Neural cell (in vitro differentiated cells): Measurements from ENCODE around the gene NDUFV1. TPM values are rescaled to one million over a fixed set of nuclear protein-coding genes. Genes with fewer than 3 reads are reported as not detected.

Experiments used
- H2AFZ ChIP-seq: fragments of 200-600, 300-800 bp; sonication (generic), shearing (Covaris generic); 2 replicates; pipeline ENCODE4 v1.6.0; 2014; ENCODE audit warnings: low read depth, mild to moderate bottlenecking, antibody characterized with exemption, low read length, moderate library complexity
- H3F3A ChIP-seq: fragments of 200-600 bp; shearing (Covaris generic); 2 replicates; pipeline ENCODE4 v1.6.1; 2016; ENCODE audit warnings: mild to moderate bottlenecking, moderate library complexity, mixed read lengths, antibody characterized with exemption, low read length; ENCODE audit not compliant: insufficient read depth, poor library complexity, severe bottlenecking
- H3K27ac ChIP-seq: fragments of 200-600, 300-800 bp; sonication (generic), shearing (Covaris generic); 2 replicates; pipeline ENCODE4 v1.5.1; 2014; ENCODE audit warnings: mild to moderate bottlenecking, low read length, moderate library complexity
- H3K27me3 ChIP-seq: fragments of 300-800, 200-600 bp; sonication (generic), shearing (Covaris generic); 2 replicates; pipeline ENCODE4 v1.6.0; 2014; ENCODE audit warnings: mild to moderate bottlenecking, low read depth, low read length, moderate library complexity; ENCODE audit not compliant: insufficient read depth
- H3K36me3 ChIP-seq: fragments of 300-800, 200-600 bp; sonication (generic), shearing (Covaris generic); 2 replicates; pipeline ENCODE4 v1.5.1; 2014; ENCODE audit warnings: mild to moderate bottlenecking, antibody characterized with exemption, low read length, moderate library complexity; ENCODE audit not compliant: insufficient read depth
- H3K4me2 ChIP-seq: fragments of 300-800, 200-600 bp; sonication (generic), shearing (Covaris generic); 2 replicates; pipeline ENCODE4 v1.6.0; 2014; ENCODE audit warnings: mild to moderate bottlenecking, low read length
- H3K4me3 ChIP-seq: fragments of 300-800, 200-600 bp; sonication (generic), shearing (Covaris generic); 2 replicates; pipeline ENCODE4 v1.5.1; 2014; ENCODE audit warnings: mild to moderate bottlenecking, low read length, moderate library complexity
- H3K79me2 ChIP-seq: fragments of 200-600 bp; shearing (Covaris generic); replicated peaks from 2 replicates; pipeline ENCODE4 v1.6.0; 2014; ENCODE audit warnings: mild to moderate bottlenecking, low read length, moderate library complexity; ENCODE audit not compliant: insufficient read depth
- H3K9ac ChIP-seq: fragments of 300-800, 200-600 bp; sonication (generic), shearing (Covaris generic); 2 replicates; pipeline ENCODE4 v1.6.1; 2016; ENCODE audit warnings: mild to moderate bottlenecking, low read length, mixed read lengths
- H3K9me2 ChIP-seq: fragments of 200-600 bp; shearing (Covaris generic); 2 replicates; pipeline ENCODE4 v1.6.1; 2016; ENCODE audit warnings: mild to moderate bottlenecking, low read length, mixed read lengths; ENCODE audit not compliant: insufficient read depth
- H3K9me3 ChIP-seq: fragments of 200-600, 300-800 bp; sonication (generic), shearing (Covaris generic); 2 replicates; pipeline ENCODE4 v1.6.1; 2016; ENCODE audit warnings: mild to moderate bottlenecking, mixed run types, low read length, moderate library complexity, mixed read lengths
- H4K20me1 ChIP-seq: fragments of 200-600 bp; shearing (Covaris generic); 2 replicates; pipeline ENCODE4 v1.6.1; 2016; ENCODE audit warnings: mild to moderate bottlenecking, mixed run types; ENCODE audit not compliant: insufficient read depth
- EP300 ChIP-seq: fragments of 450-650 bp; conservative IDR thresholded peaks from 2 replicates; pipeline ENCODE4 v1.6.1; 2014; ENCODE audit warnings: antibody characterized with exemption, mild to moderate bottlenecking, moderate library complexity; ENCODE audit not compliant: poor library complexity, severe bottlenecking
- EZH2 ChIP-seq: fragments of 200-600, 300-800 bp; shearing (Covaris generic), sonication (generic); IDR thresholded peaks from 2 replicates; pipeline ENCODE4 v1.6.1; 2014; ENCODE audit warnings: antibody characterized with exemption, low read length, borderline replicate concordance, mild to moderate bottlenecking; ENCODE audit not compliant: insufficient read depth, poor library complexity, severe bottlenecking
- MXI1 ChIP-seq: fragments of 450-650 bp; conservative IDR thresholded peaks from 2 replicates; pipeline ENCODE4 v1.6.1; 2014; ENCODE audit warnings: antibody characterized with exemption, mild to moderate bottlenecking; ENCODE audit not compliant: poor library complexity, severe bottlenecking
- POLR2AphosphoS5 ChIP-seq: IDR thresholded peaks from 2 replicates; pipeline ENCODE4 v1.6.1; 2012
- RAD21 ChIP-seq: fragments of 450-650 bp; conservative IDR thresholded peaks from 2 replicates; pipeline ENCODE4 v1.6.1; 2014; ENCODE audit warnings: antibody characterized with exemption, mild to moderate bottlenecking, moderate library complexity
- SMC3 ChIP-seq: fragments of 450-650 bp; conservative IDR thresholded peaks from 2 replicates; pipeline ENCODE4 v1.6.1; 2014; ENCODE audit warnings: antibody characterized with exemption, mild to moderate bottlenecking, moderate library complexity; ENCODE audit not compliant: poor library complexity
- TAF1 ChIP-seq: IDR thresholded peaks from 2 replicates; pipeline ENCODE4 v1.6.1; 2012; ENCODE audit warnings: low read depth
- polyA plus RNA-seq: library from polyadenylated mRNA; depleted of rRNA; stranded (reverse); fragments of >200 nt; gene quantifications from 2 replicates; pipeline ENCODE4 v1.2.3, GENCODE V29; 2014
- TF ChIP-seq, protein P1 (sequence below): IDR thresholded peaks from 2 replicates; pipeline ENCODE4 v1.6.1; 2012; ENCODE audit warnings: borderline replicate concordance
- TF ChIP-seq, protein P2 (sequence below): fragments of 450-650 bp; IDR thresholded peaks from 2 replicates; pipeline ENCODE4 v1.5.1; 2014; ENCODE audit warnings: antibody characterized with exemption, mild to moderate bottlenecking, moderate library complexity; ENCODE audit not compliant: poor library complexity, severe bottlenecking

The NDUFV1 gene
- polyA plus RNA-seq, 1 donor from 2014 or later = 393 TPM

DNA sequence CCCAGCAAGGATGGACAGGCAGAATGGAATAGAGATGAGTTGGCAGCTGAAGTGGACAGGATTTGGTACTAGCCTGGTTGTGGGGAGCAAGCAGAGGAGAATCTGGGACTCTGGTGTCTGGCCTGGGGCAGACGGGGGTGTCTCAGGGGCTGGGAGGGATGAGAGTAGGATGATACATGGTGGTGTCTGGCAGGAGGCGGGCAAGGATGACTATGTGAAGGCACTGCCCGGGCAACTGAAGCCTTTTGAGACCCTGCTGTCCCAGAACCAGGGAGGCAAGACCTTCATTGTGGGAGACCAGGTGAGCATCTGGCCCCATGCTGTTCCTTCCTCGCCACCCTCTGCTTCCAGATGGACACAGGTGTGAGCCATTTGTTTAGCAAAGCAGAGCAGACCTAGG is 20.8 kb upstream of the NDUFV1 start:
- Histone ChIP-seq H3K4me3 (no peak overlapping the region), H3K79me2 (no peaks in the 10 kb centered on the region), H3K27ac (no peak overlapping the region), H2AFZ (no peak overlapping the region), H4K20me1 (no peaks in the 10 kb centered on the region), H3K9ac (no peak overlapping the region), H3K4me2 (no peak overlapping the region), H3K27me3 (no peaks in the 10 kb centered on the region), H3K36me3 (no peaks in the 10 kb centered on the region), H3K9me2 (no peaks in the 10 kb centered on the region), H3K9me3 (no peaks in the 10 kb centered on the region), H3F3A (no peaks in the 10 kb centered on the region)
- TF ChIP-seq, protein P1, sequence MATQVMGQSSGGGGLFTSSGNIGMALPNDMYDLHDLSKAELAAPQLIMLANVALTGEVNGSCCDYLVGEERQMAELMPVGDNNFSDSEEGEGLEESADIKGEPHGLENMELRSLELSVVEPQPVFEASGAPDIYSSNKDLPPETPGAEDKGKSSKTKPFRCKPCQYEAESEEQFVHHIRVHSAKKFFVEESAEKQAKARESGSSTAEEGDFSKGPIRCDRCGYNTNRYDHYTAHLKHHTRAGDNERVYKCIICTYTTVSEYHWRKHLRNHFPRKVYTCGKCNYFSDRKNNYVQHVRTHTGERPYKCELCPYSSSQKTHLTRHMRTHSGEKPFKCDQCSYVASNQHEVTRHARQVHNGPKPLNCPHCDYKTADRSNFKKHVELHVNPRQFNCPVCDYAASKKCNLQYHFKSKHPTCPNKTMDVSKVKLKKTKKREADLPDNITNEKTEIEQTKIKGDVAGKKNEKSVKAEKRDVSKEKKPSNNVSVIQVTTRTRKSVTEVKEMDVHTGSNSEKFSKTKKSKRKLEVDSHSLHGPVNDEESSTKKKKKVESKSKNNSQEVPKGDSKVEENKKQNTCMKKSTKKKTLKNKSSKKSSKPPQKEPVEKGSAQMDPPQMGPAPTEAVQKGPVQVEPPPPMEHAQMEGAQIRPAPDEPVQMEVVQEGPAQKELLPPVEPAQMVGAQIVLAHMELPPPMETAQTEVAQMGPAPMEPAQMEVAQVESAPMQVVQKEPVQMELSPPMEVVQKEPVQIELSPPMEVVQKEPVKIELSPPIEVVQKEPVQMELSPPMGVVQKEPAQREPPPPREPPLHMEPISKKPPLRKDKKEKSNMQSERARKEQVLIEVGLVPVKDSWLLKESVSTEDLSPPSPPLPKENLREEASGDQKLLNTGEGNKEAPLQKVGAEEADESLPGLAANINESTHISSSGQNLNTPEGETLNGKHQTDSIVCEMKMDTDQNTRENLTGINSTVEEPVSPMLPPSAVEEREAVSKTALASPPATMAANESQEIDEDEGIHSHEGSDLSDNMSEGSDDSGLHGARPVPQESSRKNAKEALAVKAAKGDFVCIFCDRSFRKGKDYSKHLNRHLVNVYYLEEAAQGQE = no peak
- TF ChIP-seq RAD21 (no peak), TAF1 (no peak), EZH2 (no peak), EP300 (no peak), POLR2AphosphoS5 (no peak)
- TF ChIP-seq, protein P2, sequence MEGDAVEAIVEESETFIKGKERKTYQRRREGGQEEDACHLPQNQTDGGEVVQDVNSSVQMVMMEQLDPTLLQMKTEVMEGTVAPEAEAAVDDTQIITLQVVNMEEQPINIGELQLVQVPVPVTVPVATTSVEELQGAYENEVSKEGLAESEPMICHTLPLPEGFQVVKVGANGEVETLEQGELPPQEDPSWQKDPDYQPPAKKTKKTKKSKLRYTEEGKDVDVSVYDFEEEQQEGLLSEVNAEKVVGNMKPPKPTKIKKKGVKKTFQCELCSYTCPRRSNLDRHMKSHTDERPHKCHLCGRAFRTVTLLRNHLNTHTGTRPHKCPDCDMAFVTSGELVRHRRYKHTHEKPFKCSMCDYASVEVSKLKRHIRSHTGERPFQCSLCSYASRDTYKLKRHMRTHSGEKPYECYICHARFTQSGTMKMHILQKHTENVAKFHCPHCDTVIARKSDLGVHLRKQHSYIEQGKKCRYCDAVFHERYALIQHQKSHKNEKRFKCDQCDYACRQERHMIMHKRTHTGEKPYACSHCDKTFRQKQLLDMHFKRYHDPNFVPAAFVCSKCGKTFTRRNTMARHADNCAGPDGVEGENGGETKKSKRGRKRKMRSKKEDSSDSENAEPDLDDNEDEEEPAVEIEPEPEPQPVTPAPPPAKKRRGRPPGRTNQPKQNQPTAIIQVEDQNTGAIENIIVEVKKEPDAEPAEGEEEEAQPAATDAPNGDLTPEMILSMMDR = no peak

DNA sequence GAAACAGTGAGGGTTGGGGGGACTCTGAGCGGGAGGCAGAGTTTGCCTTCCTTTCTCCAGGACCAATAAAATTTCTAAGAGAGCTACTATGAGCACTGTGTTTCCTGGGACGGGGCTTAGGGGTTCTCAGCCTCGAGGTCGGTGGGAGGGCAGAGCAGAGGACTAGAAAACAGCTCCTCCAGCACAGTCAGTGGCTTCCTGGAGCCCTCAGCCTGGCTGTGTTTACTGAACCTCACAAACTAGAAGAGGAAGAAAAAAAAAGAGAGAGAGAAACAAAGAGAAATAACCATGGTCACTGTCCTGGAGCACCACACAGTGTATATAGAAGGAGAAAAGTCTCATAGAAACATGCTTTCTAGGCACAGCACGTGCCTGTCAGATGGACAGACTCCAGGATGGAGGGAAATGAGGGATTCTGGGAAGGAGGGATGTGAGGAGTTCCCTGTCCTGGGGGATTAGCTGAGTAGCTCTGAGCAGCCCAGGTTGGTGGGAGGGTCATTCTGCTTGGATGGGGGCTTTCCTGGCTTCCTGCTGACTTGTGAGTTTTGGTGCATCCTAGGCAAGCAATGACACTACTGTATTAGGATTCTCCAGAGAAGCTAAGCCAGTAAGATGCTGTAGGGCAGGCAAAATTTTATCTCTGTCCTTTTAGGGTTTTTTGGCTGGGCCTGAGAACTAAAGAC is 20.0 kb upstream of the NDUFV1 start:
- Histone ChIP-seq H3K4me3 (no peak overlapping the region), H3K79me2 (no peaks in the 10 kb centered on the region), H4K20me1 (no peaks in the 10 kb centered on the region), H2AFZ (no peak overlapping the region), H3F3A (no peaks in the 10 kb centered on the region), H3K36me3 (no peaks in the 10 kb centered on the region), H3K9me3 (no peaks in the 10 kb centered on the region), H3K9me2 (no peaks in the 10 kb centered on the region), H3K9ac (no peak overlapping the region), H3K4me2 (no peak overlapping the region), H3K27ac (no peak overlapping the region), H3K27me3 (no peaks in the 10 kb centered on the region)
- TF ChIP-seq TAF1 (no peak), SMC3 (no peak), RAD21 (no peak), EZH2 (no peak), POLR2AphosphoS5 (no peak), EP300 (no peak), MXI1 (no peak)
- TF ChIP-seq, protein P1 = no peak
- TF ChIP-seq, protein P2 = no peak
